Measurements from ENCODE around the gene DISP1.

DISP1 gene

GRCh38 chr1:222821239-222821638, 6.4 kb downstream of the DISP1 start:
- no peak for DNase-seq (ENCODE audit: extremely low spot score)
- no peak for TF ChIP-seq CTCF (IDR thresholded peaks at IDR 0.05; ENCODE audit: control extremely low read depth, extremely low read depth, low read depth, missing control alignments)
- ChIA-PET CTCF (interaction anchor here (1.3 kb wide), 1 partner anchor 9 kb away, joined by 4 read pairs; no protein-coding TSS in a partner anchor), POLR2A (no interaction called here)

DNA sequence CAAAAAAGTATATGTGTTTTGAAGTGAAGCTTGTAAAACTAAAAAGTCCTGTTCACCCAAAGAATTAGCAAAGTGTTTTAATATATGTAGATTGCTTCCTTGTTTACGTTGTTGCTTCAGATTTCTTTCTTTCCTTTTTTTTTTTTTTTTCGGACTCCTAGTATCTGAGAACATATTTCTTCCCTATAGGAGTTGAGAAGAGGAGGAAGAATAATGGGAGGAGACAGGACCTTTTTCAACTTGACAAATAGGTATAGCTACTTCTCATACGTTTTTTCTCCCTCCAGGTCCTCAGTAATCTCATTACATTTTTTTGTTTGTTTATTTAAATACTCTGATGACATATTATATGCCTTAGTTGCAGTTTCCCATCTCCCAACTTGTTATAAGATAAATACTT, 8.9 kb downstream of the DISP1 start:
- POLR2A ChIA-PET: no interaction called here

DNA sequence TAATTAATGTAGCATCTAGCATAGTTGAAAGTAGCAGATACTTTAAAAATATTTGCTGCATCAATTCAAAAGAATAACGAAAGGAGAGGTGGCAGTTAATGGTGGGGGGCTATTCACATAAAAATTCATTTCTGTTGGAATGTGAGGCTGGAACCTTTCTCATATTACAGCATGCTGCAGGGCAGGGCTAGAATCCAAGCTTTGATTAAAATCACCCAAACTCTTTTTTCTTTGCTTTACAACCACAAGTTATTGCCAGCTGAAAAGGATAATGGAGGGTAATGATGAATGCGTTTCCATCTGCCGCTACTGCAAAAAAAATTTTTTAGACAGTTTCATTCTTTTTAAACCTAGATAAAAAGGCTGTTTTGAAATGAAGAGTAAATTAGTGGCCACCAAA, 9.8 kb downstream of the DISP1 start:
- ChIA-PET POLR2A (no interaction called here), CTCF (no interaction called here)
- DNase-seq (ENCODE audit: extremely low spot score): no peak
- no peak for TF ChIP-seq CTCF (IDR thresholded peaks at IDR 0.05; ENCODE audit: control extremely low read depth, extremely low read depth, low read depth, missing control alignments)

More for the DNA sequence above, 8.9 kb downstream of the DISP1 start:
- no peak for TF ChIP-seq CTCF (IDR thresholded peaks at IDR 0.05; ENCODE audit: control extremely low read depth, extremely low read depth, low read depth, missing control alignments)
- DNase-seq (ENCODE audit: extremely low spot score): no peak
- CTCF ChIA-PET: interaction anchor here (0.8 to 1.4 kb wide), 2 partner anchors 28 to 300 kb away, joined by 3 read pairs; no protein-coding TSS in a partner anchor

GRCh38 chr1:222828939-222829338, 14.1 kb downstream of the DISP1 start:
- no peak for DNase-seq (ENCODE audit: extremely low spot score)
- CTCF ChIA-PET: no interaction called here
- TF ChIP-seq CTCF (IDR thresholded peaks at IDR 0.05; ENCODE audit: control extremely low read depth, extremely low read depth, low read depth, missing control alignments): no peak
- POLR2A ChIA-PET: no interaction called here

DNA sequence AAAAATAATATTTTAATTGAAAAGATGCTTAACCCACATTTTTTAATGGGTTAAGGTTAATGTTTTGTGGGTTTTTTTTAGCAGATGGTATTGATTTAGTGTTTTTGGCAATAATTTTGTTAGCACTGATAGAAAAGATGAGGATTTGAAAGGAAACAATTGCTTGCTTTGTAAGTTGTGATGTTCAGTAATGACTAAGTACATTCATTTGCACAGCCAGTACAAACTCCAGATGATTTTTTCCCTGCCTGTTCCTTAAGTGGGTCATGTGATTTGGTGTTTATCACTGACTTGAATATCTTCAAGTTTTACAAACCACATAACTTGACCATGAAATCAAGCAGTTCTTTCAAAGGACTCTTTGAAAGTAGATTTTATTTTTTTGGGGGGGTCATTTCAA, 15.0 kb downstream of the DISP1 start:
- TF ChIP-seq CTCF (IDR thresholded peaks at IDR 0.05; ENCODE audit: control extremely low read depth, extremely low read depth, low read depth, missing control alignments): no peak
- ChIA-PET POLR2A (no interaction called here), CTCF (no interaction called here)
- no peak for DNase-seq (ENCODE audit: extremely low spot score)

GRCh38 chr1:222833356-222833876, 18.6 kb downstream of the DISP1 start:
- TF ChIP-seq CTCF (IDR thresholded peaks at IDR 0.05; ENCODE audit: control extremely low read depth, extremely low read depth, low read depth, missing control alignments): no peak
- ChIA-PET POLR2A (no interaction called here), CTCF (no interaction called here)
- no peak for DNase-seq (ENCODE audit: extremely low spot score)
